BE2C (cell line): ENCODE results near the gene SMIM33.

Experiments used
- DNase-seq: peaks from one replicate; pipeline ENCODE4 v3.0.0-alpha.2; 2020
- H3K27me3 ChIP-seq: fragments of 250-450 bp; sonication (Bioruptor Pico); 2 replicates; pipeline ENCODE4 v1.5.1; 2020; ENCODE audit warnings: mild to moderate bottlenecking
- H3K36me3 ChIP-seq: fragments of 250-450 bp; sonication (Bioruptor Pico); 2 replicates; pipeline ENCODE4 v1.5.1; 2020; ENCODE audit warnings: mild to moderate bottlenecking
- H3K4me1 ChIP-seq: fragments of 250-450 bp; sonication (Bioruptor Pico); 2 replicates; pipeline ENCODE4 v1.5.1; 2020
- H3K4me3 ChIP-seq: 2 replicates; pipeline ENCODE4 v1.5.1; 2011; ENCODE audit warnings: low read depth, low read length
- H3K9me3 ChIP-seq: fragments of 250-450 bp; sonication (Bioruptor Pico); 2 replicates; pipeline ENCODE4 v1.5.1; 2020
- CTCF ChIP-seq: IDR thresholded peaks from 2 replicates; pipeline ENCODE4 v1.5.1; 2012; ENCODE audit warnings: mild to moderate bottlenecking, low read depth, low read length

Gene SMIM33

GRCh38 chr5:139459451-139459934, 11.3 kb upstream of the SMIM33 start:
- Histone ChIP-seq H3K4me1 (no peaks in the 10 kb centered on the region), H3K4me3 (no peak overlapping the region), H3K27me3 (no peaks in the 10 kb centered on the region), H3K36me3 (no peaks in the 10 kb centered on the region), H3K9me3 (no peaks in the 10 kb centered on the region)
- no peak for TF ChIP-seq CTCF
- DNase-seq, result no peak

GRCh38 chr5:139460455-139460854, 10.3 kb upstream of the SMIM33 start:
- TF ChIP-seq CTCF, result no peak
- Histone ChIP-seq H3K4me1 (no peaks in the 10 kb centered on the region), H3K4me3 (no peak overlapping the region), H3K36me3 (no peaks in the 10 kb centered on the region), H3K27me3 (no peaks in the 10 kb centered on the region), H3K9me3 (no peaks in the 10 kb centered on the region)
- DNase-seq, result no peak

- Histone ChIP-seq H3K36me3 (no peaks in the 10 kb centered on the region), H3K4me1 (no peaks in the 10 kb centered on the region), H3K27me3 (no peaks in the 10 kb centered on the region), H3K4me3 (no peak overlapping the region), H3K9me3 (no peaks in the 10 kb centered on the region)
- DNase-seq, result no peak
- no peak for TF ChIP-seq CTCF
Observed at GRCh38 chr5:139461176-139461575, 9.6 kb upstream of the SMIM33 start.

- no peak for TF ChIP-seq CTCF
- H3K27me3 ChIP-seq, result no peaks in the 10 kb centered on the region
- DNase-seq, result no peak
Observed at GRCh38 chr5:139461698-139462097, 9.1 kb upstream of the SMIM33 start.

GRCh38 chr5:139462586-139463276, 8.1 kb upstream of the SMIM33 start, which contains the start of gene ECSCR:
TSS of gene ECSCR (minus strand) at chr5:139462743. CDS start at chr5:139462670, 73 bp downstream.
- no peaks in the 10 kb centered on the region for H3K4me1 ChIP-seq
- no peaks in the 10 kb centered on the region for H3K36me3 ChIP-seq
- no peak within 1 kb of the TSS for H3K4me3 ChIP-seq
- no peak for TF ChIP-seq CTCF
- H3K27me3 ChIP-seq, result no peaks in the 10 kb centered on the region
- no peak for DNase-seq
- H3K9me3 ChIP-seq, result no peaks in the 10 kb centered on the region

More at GRCh38 chr5:139461698-139462097, 9.1 kb upstream of the SMIM33 start:
- Histone ChIP-seq H3K4me3 (no peak overlapping the region), H3K9me3 (no peaks in the 10 kb centered on the region), H3K36me3 (no peaks in the 10 kb centered on the region), H3K4me1 (no peaks in the 10 kb centered on the region)

GRCh38 chr5:139468421-139468931, 2.3 kb upstream of the SMIM33 start:
- Histone ChIP-seq H3K4me1 (no peaks in the 10 kb centered on the region), H3K27me3 (no peaks in the 10 kb centered on the region), H3K4me3 (no peak overlapping the region), H3K9me3 (no peaks in the 10 kb centered on the region), H3K36me3 (no peaks in the 10 kb centered on the region)
- no peak for DNase-seq
- TF ChIP-seq CTCF, result no peak
